Coronary artery (tissue), 2 donors: ENCODE measurements around the gene VWC2L.

Source experiments
- DNase-seq: peaks from one replicate; pipeline ENCODE4 v3.0.0-alpha.2; 2017; ENCODE audit warnings: low spot score
- H3K27ac ChIP-seq, 2 donors: fragments of 200-600 bp; sonication (generic); one replicate each; pipeline ENCODE4 v1.5.1; 2016 to 2019
- H3K4me3 ChIP-seq: fragments of 200-600 bp; sonication (generic); 2 replicates; pipeline ENCODE4 v1.5.1; 2016; ENCODE audit warnings: mild to moderate bottlenecking, moderate library complexity
- CTCF ChIP-seq: fragments of 200-600 bp; sonication (generic); IDR thresholded peaks from one replicate; pipeline ENCODE4 v1.5.1; 2019; ENCODE audit warnings: antibody characterized with exemption

VWC2L gene

GRCh38 chr2:214519258-214519818 is 108.5 kb downstream of the VWC2L start:
- no peak for DNase-seq
- Histone ChIP-seq H3K4me3 (no peak overlapping the region), H3K27ac (no peak overlapping the region)
- no peak for TF ChIP-seq CTCF

DNA sequence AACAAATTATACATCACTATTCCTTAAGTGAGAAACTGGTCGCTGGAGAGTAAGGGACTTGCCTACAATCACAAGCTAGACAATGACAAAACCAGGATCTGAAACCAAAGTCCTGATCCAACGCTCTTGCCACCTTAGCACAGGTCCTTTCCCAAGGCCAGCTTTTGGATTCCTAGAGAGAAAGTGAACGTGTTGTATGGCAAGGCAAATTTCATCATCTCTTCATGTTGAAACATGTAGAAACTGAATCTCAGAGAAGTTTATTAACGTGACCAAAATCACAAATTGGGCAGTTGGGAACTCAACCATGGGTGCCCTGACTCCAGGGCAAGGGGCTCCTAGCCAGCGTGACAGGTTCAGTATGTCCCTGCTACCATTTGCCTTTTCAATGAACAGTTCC is 118.2 kb downstream of the VWC2L start:
- Histone ChIP-seq H3K27ac (no peak overlapping the region), H3K4me3 (no peak overlapping the region)
- no peak for TF ChIP-seq CTCF
- no peak for DNase-seq

- DNase-seq: no peak
- TF ChIP-seq CTCF: no peak
- no peak overlapping the region for H3K27ac ChIP-seq
- H3K4me3 ChIP-seq: no peak overlapping the region
These were observed 118.7 kb downstream of the VWC2L start for GRCh38 chr2:214529514-214529913.

- Histone ChIP-seq H3K27ac (no peak overlapping the region), H3K4me3 (no peak overlapping the region)
- no peak for TF ChIP-seq CTCF
- DNase-seq: no peak
These were observed 122.7 kb downstream of the VWC2L start for GRCh38 chr2:214533541-214533940.

DNA sequence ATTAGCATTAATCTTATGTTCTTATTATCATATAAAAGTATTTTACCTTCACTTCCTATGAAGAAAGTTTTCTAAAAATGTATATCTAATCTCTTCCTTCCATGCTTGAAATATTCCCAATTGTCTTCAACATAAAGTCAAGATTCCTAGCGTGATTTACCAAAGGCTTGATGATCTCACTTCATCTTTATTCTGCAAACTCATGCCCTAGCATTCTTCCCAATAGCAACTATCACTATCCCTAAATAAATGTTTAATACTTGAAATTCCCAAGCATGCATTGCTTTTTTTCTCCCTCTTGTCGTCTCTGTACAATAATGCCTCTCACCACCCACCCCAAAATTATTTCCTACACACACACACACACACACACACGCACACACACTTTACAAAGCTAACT is 125.8 kb downstream of the VWC2L start:
- Histone ChIP-seq H3K4me3 (no peak overlapping the region), H3K27ac (no peak overlapping the region)
- TF ChIP-seq CTCF: no peak
- DNase-seq: no peak

GRCh38 chr2:214537929-214538328 is 127.1 kb downstream of the VWC2L start:
- no peak for DNase-seq
- TF ChIP-seq CTCF: no peak
- Histone ChIP-seq H3K27ac (no peak overlapping the region), H3K4me3 (no peak overlapping the region)

GRCh38 chr2:214542295-214542694 is 131.4 kb downstream of the VWC2L start:
- no peak overlapping the region for H3K4me3 ChIP-seq
- no peak for DNase-seq
- H3K27ac ChIP-seq: no peak overlapping the region
- TF ChIP-seq CTCF: no peak
